H1 (cell line): ENCODE measurements around the gene ADSS1. TPM values are rescaled to one million over a fixed set of nuclear protein-coding genes. Genes with fewer than 3 reads are reported as not detected.
A peak's percentile ranks its signal among the peaks of the same experiment; 100 is the strongest.

ENCODE experiments used
- CTCF ChIA-PET: fragments of 300-600 bp; sonication (Branson Sonifier 250); formaldehyde crosslinking; loops from one replicate; lab custom pipeline; 2021; ENCODE audit not compliant: partially characterized antibody; lab: Charles Lee
- POLR2A ChIA-PET: fragments of 300-600 bp; sonication (Branson Sonifier 250); formaldehyde crosslinking; loops from one replicate; lab custom pipeline; 2021; ENCODE audit warnings: inconsistent platforms; ENCODE audit not compliant: partially characterized antibody; lab: Charles Lee
- DNase-seq, 2 experiments: peaks; one replicate each; pipeline versions ENCODE4 v3.0.0 to v3.0.0-alpha.2; 2010 to 2022; ENCODE audit warnings: low spot score in 2 of 2, low read depth in 1 of 2, mixed read lengths in 1 of 2
- FAIRE-seq: peaks from 2 replicates; lab custom pipeline; 2011; peaks lifted over from hg19 to GRCh38; lab: Jason Lieb, UNC
- H2AFZ ChIP-seq: 2 replicates; pipeline ENCODE4 v1.8.1; 2012; ENCODE audit warnings: low read length, inconsistent platforms
- H2AK5ac ChIP-seq: 2 replicates; pipeline ENCODE4 v1.6.1; 2013; ENCODE audit warnings: low read depth, low read length
- H2BK120ac ChIP-seq: replicated peaks from 2 replicates; pipeline ENCODE3; 2013; ENCODE audit warnings: low read depth, low read length, inconsistent platforms
- H2BK12ac ChIP-seq: 2 replicates; pipeline ENCODE4 v1.6.1; 2013; ENCODE audit warnings: low read depth, low read length
- H2BK15ac ChIP-seq: 2 replicates; pipeline ENCODE4 v1.6.1; 2013; ENCODE audit warnings: low read length
- H2BK20ac ChIP-seq: 2 replicates; pipeline ENCODE4 v1.6.1; 2013; ENCODE audit warnings: low read length
- H2BK5ac ChIP-seq: 2 replicates; pipeline ENCODE4 v1.6.1; 2013; ENCODE audit warnings: low read depth, low read length
- H3K14ac ChIP-seq: 2 replicates; pipeline ENCODE4 v1.6.1; 2013; ENCODE audit warnings: inconsistent platforms; ENCODE audit not compliant: insufficient read length
- H3K18ac ChIP-seq: 2 replicates; pipeline ENCODE4 v1.6.1; 2013; ENCODE audit warnings: low read length; ENCODE audit errors: extremely low read depth
- H3K23ac ChIP-seq: 2 replicates; pipeline ENCODE4 v1.6.1; 2013; ENCODE audit warnings: inconsistent platforms; ENCODE audit not compliant: insufficient read length
- H3K23me2 ChIP-seq: 2 replicates; pipeline ENCODE4 v1.6.1; 2013; ENCODE audit warnings: low read depth, low read length
- H3K27ac ChIP-seq: 2 replicates; pipeline ENCODE4 v1.6.1; 2011; ENCODE audit warnings: low read depth, low read length, inconsistent platforms
- H3K27me3 ChIP-seq, 4 experiments: replicated peaks in 1 of 4; 1 replicate in 1 of 4; 2 replicates in 3 of 4; pipeline versions ENCODE4 v1.6.1 to v1.8.1; 2011 to 2013; ENCODE audit warnings: low read length in 3 of 4, mild to moderate bottlenecking in 3 of 4, inconsistent platforms in 2 of 4, mixed read lengths in 2 of 4, moderate library complexity in 1 of 4; ENCODE audit not compliant: control insufficient read depth in 3 of 4, insufficient read depth in 3 of 4; ENCODE audit errors: extremely low read depth in 1 of 4
- H3K36me3 ChIP-seq, 4 experiments: 2 replicates each; pipeline versions ENCODE4 v1.6.1 to v1.8.1; 2011 to 2013; ENCODE audit warnings: mild to moderate bottlenecking in 4 of 4, low read length in 3 of 4, moderate library complexity in 2 of 4, control low read depth in 1 of 4, inconsistent platforms in 1 of 4; ENCODE audit not compliant: insufficient read depth in 4 of 4, control insufficient read depth in 2 of 4
- H3K4ac ChIP-seq: replicated peaks from 2 replicates; pipeline ENCODE3; 2013; ENCODE audit warnings: low read length, low read depth, mixed read lengths, inconsistent platforms; ENCODE audit not compliant: insufficient read length
- H3K4me1 ChIP-seq, 4 experiments: replicated peaks in 1 of 4; 1 replicate in 1 of 4; 2 replicates in 3 of 4; pipeline versions ENCODE4 v1.6.1 to v1.8.1; 2011 to 2013; ENCODE audit warnings: low read length in 3 of 4, inconsistent platforms in 2 of 4, mixed read lengths in 1 of 4; ENCODE audit not compliant: insufficient read depth in 4 of 4, control insufficient read depth in 3 of 4
- H3K4me2 ChIP-seq, 2 experiments: 2 replicates each; pipeline versions ENCODE4 v1.6.1 to v1.8.1; 2011 to 2013; ENCODE audit warnings: low read depth in 2 of 2, low read length in 2 of 2, control low read depth in 1 of 2, inconsistent platforms in 1 of 2, mild to moderate bottlenecking in 1 of 2; ENCODE audit not compliant: insufficient read depth in 1 of 2
- H3K4me3 ChIP-seq, 4 experiments: fragments of 200-600, 300-600 bp in 1 of 4; sonication (generic), shearing (Covaris generic), sonication (Bioruptor Twin) in 1 of 4; 2 replicates each; pipeline versions ENCODE4 v1.5.1 to v1.8.1; 2011 to 2016; ENCODE audit warnings: low read length in 4 of 4, low read depth in 3 of 4, control low read depth in 2 of 4, inconsistent platforms in 2 of 4, mild to moderate bottlenecking in 2 of 4, mixed read lengths in 1 of 4, moderate library complexity in 1 of 4; ENCODE audit not compliant: insufficient read depth in 2 of 4; ENCODE audit errors: extremely low read depth in 1 of 4
- H3K56ac ChIP-seq: replicated peaks from 2 replicates; pipeline ENCODE3; 2013; ENCODE audit warnings: low read depth, mild to moderate bottlenecking, mixed read lengths, low read length, inconsistent platforms; ENCODE audit not compliant: insufficient read length
- H3K79me1 ChIP-seq: 2 replicates; pipeline ENCODE4 v1.6.1; 2013; ENCODE audit warnings: low read depth, low read length, control low read depth
- H3K79me2 ChIP-seq, 2 experiments: 2 replicates each; pipeline versions ENCODE4 v1.6.1 to v1.8.1; 2012 to 2013; ENCODE audit warnings: low read length in 2 of 2, mild to moderate bottlenecking in 2 of 2, inconsistent platforms in 1 of 2; ENCODE audit not compliant: insufficient read depth in 2 of 2, control insufficient read depth in 1 of 2
- H3K9ac ChIP-seq, 4 experiments: replicated peaks in 1 of 4; 1 replicate in 1 of 4; 2 replicates in 3 of 4; pipeline versions ENCODE4 v1.6.1 to v1.8.1; 2011 to 2013; ENCODE audit warnings: low read depth in 3 of 4, low read length in 3 of 4, control low read depth in 2 of 4, mild to moderate bottlenecking in 2 of 4, moderate library complexity in 2 of 4, inconsistent platforms in 1 of 4; ENCODE audit errors: extremely low read depth in 1 of 4
- H3K9me3 ChIP-seq, 2 experiments: 2 replicates each; pipeline versions ENCODE4 v1.6.1 to v1.8.1; 2012 to 2013; ENCODE audit warnings: mild to moderate bottlenecking in 2 of 2, moderate library complexity in 2 of 2, control low read depth in 1 of 2, inconsistent platforms in 1 of 2, low read depth in 1 of 2, low read length in 1 of 2, mixed read lengths in 1 of 2; ENCODE audit not compliant: insufficient read depth in 2 of 2
- H4K20me1 ChIP-seq, 2 experiments: replicated peaks in 1 of 2; 2 replicates each; pipeline versions ENCODE3 to v1.8.1; 2011 to 2013; ENCODE audit warnings: inconsistent platforms in 2 of 2, low read length in 2 of 2, mild to moderate bottlenecking in 1 of 2; ENCODE audit not compliant: insufficient read depth in 2 of 2, control insufficient read depth in 1 of 2
- H4K5ac ChIP-seq: 2 replicates; pipeline ENCODE4 v1.6.1; 2013; ENCODE audit warnings: low read length, low read depth, mixed read lengths, inconsistent platforms; ENCODE audit not compliant: insufficient read length
- H4K8ac ChIP-seq: 2 replicates; pipeline ENCODE4 v1.8.0; 2013; ENCODE audit warnings: mild to moderate bottlenecking, moderate library complexity, low read length, inconsistent platforms; ENCODE audit not compliant: insufficient read depth; ENCODE audit errors: extremely low read depth
- H4K91ac ChIP-seq: replicated peaks from 2 replicates; pipeline ENCODE3; 2013; ENCODE audit warnings: low read length, mixed read lengths, inconsistent platforms; ENCODE audit not compliant: insufficient read length
- ASH2L ChIP-seq: fragments of 200-600, 300-600 bp; sonication (generic); IDR thresholded peaks from one replicate; pipeline ENCODE4 v1.7.1; 2017; ENCODE audit warnings: low read length
- BCL11A ChIP-seq, 2 experiments: IDR thresholded peaks; one replicate each; pipeline ENCODE4 v1.6.1; 2011; ENCODE audit warnings: low read depth in 2 of 2, low read length in 2 of 2, mild to moderate bottlenecking in 2 of 2
- EGR1 ChIP-seq: IDR thresholded peaks from 2 replicates; pipeline ENCODE4 v1.6.1; 2011; ENCODE audit warnings: low read depth, low read length, borderline replicate concordance
- FOSL1 ChIP-seq: IDR thresholded peaks from 2 replicates; pipeline ENCODE4 v1.6.1; 2011; ENCODE audit warnings: mild to moderate bottlenecking, low read depth, low read length, moderate library complexity; ENCODE audit not compliant: insufficient read depth
- HDAC6 ChIP-seq: IDR thresholded peaks from one replicate; pipeline ENCODE4 v1.7.1; 2012; ENCODE audit warnings: low read depth, mild to moderate bottlenecking, inconsistent platforms, low read length, moderate library complexity
- JUN ChIP-seq: IDR thresholded peaks from 2 replicates; pipeline ENCODE4 v1.6.1; 2011; ENCODE audit warnings: low read depth, mild to moderate bottlenecking, improper control_type of control experiment, low read length
- SP1 ChIP-seq: IDR thresholded peaks from 2 replicates; pipeline ENCODE4 v1.6.1; 2011; ENCODE audit warnings: low read depth, low read length
- USF2 ChIP-seq: IDR thresholded peaks from 2 replicates; pipeline ENCODE4 v1.6.1; 2011; ENCODE audit warnings: low read length, improper control_type of control experiment
- WGBS, 2 experiments: shearing (Covaris generic) in 1 of 2; methylation state at CpG; one replicate each; pipeline versions ENCODE4 v1.1.6 to v1.1.7; 2013 to 2015; ENCODE audit warnings: low lambda C conversion rate in 2 of 2, mixed read lengths in 2 of 2, inconsistent platforms in 1 of 2, low coverage in 1 of 2, missing lambda C conversion rate in 1 of 2; ENCODE audit not compliant: insufficient replicate concordance in 2 of 2, insufficient coverage in 1 of 2, insufficient read length in 1 of 2; ENCODE audit errors: extremely low coverage in 1 of 2, missing lambda C conversion rate in 1 of 2; 5-methylcytosine and 5-hydroxymethylcytosine counted together
- polyA plus RNA-seq, 7 experiments: library from polyadenylated mRNA; depleted of rRNA in 3 of 7; stranded (reverse) in 5 of 7; unstranded in 2 of 7; fragments of >200 nt in 5 of 7; fragments of 200-250 nt in 2 of 7; gene quantifications; 1 replicate in 5 of 7; 2 replicates in 1 of 7; 4 replicates in 1 of 7; pipeline versions ENCODE4 v1.2.1 to v1.2.3, GENCODE V29; 2011 to 2013; ENCODE audit warnings: missing spikeins in 2 of 7, mixed read lengths in 2 of 7
- total RNA-seq: library from RNA; stranded (reverse); fragmentation: NEBNext Ultra II Directional; extraction: Animal tissue kit (Norgen Biotek cat#: 25700); gene quantifications from 2 replicates; pipeline ENCODE4 v1.2.1, GENCODE V29; 2021

ADSS1 gene
- total and polyA plus RNA-seq, 2 of the 8 experiments (the other 6 are each of a cell fraction or from before 2014, with no cell fraction given), result 7.1 to 7.9 TPM

DNA sequence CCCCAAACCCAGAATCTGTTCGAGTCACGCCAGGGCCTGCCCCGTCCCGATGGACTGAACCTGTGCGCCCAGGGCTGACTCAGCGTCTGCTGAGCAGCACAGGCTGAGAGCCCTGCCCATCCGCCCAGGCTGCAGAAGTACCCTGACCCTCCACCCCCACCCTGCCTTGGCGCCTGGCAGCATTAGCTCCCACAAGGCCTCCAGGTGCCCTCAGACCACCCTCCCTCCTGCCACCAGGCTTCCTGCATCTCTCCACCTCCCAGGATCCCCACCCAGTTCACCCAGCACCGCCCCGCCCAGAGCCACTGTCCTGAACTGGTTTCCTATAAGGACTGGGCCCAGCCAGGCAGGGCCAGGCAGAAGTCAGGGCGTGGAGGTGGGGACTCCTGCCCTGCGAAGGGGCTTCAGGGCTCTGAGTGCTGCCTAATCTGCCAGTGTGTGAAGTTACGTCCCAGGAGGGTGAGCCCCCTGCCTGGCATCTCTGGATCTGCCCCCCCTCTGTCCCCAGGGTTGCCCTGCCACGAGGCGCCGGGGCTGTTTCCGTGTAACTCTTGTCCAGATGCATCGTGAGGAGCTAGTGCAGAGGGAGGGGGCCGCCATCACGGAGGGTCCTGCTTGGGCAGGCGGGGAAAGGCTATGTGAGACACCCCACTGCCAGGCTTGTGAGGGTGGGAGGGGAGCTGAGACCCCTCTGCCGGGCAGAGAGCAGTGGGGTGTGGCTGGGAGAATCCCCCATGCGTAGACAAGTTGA is 9.1 kb downstream of the ADSS1 start:
- peaks cover 0 to 7% of the 10 kb centered on the region in 2 experiments for H4K20me1 ChIP-seq
- DNase-seq (no peak), FAIRE-seq (no peak)
- no peak overlapping the region for H3K27ac ChIP-seq
- H3K23ac ChIP-seq, result no peak overlapping the region
- H2BK20ac ChIP-seq, result no peak overlapping the region
- H3K79me1 ChIP-seq, result no peaks in the 10 kb centered on the region
- H3K9me3 ChIP-seq, result no peaks in the 10 kb centered on the region
- 90% methylated on average over 15 of the region's 23 CpGs; no CpG with 5 or more reads in 1 of the 2 experiments for WGBS, 2 experiments
- H2AFZ ChIP-seq, result no peak overlapping the region
- no peak overlapping the region for H2BK15ac ChIP-seq
- no peak overlapping the region for H3K4ac ChIP-seq
- ChIA-PET POLR2A (interaction anchor here (0.6 to 2.4 kb wide), 4 partner anchors 10 to 140 kb away, joined by 3 to 11 read pairs (median 4); partner anchors contain the start of gene SIVA1), CTCF (interaction anchor here (1.0 to 4.6 kb wide), 7 partner anchors 7 to 69 kb away, joined by 3 to 18 read pairs (median 5); no protein-coding TSS in a partner anchor)
- H3K36me3 ChIP-seq, result no peaks in the 10 kb centered on the region
- H3K9ac ChIP-seq, result no peak overlapping the region
- no peak overlapping the region for H3K14ac ChIP-seq
- no peak overlapping the region for H2BK120ac ChIP-seq
- no peaks in the 10 kb centered on the region for H3K79me2 ChIP-seq
- TF ChIP-seq USF2, result no peak
- TF ChIP-seq FOSL1, result no peak
- no peak for TF ChIP-seq EGR1
- no peak for TF ChIP-seq SP1
- no peak for TF ChIP-seq JUN
- TF ChIP-seq ASH2L, result no peak
- no peak for TF ChIP-seq HDAC6
- TF ChIP-seq BCL11A (IDR thresholded peaks at IDR 0.05; ENCODE audit: low read depth in 2 of 2, low read length in 2 of 2), result no peak
- H3K23me2 ChIP-seq, result no peaks in the 10 kb centered on the region
- H3K4me3 ChIP-seq, result no peak overlapping the region
- H3K4me2 ChIP-seq, result no peak overlapping the region
- H2BK12ac ChIP-seq, result peak overlapping the region; percentile 27; the same call in 1 of the 2 replicates
- peaks cover 0 to 5% (median under 1%) of the 10 kb centered on the region in 4 experiments; a peak in 2 of 7 replicates for H3K27me3 ChIP-seq
- H4K91ac ChIP-seq, result no peak overlapping the region
- no peak overlapping the region for H4K5ac ChIP-seq
- no peak overlapping the region for H2BK5ac ChIP-seq
- no peaks in the 10 kb centered on the region; a peak in 2 of 7 replicates for H3K4me1 ChIP-seq
- no peak overlapping the region; the same call in 1 of the 2 replicates for H2AK5ac ChIP-seq
- H3K56ac ChIP-seq, result no peak overlapping the region
- no peak overlapping the region for H4K8ac ChIP-seq
- no peak overlapping the region for H3K18ac ChIP-seq
